GM12864 (cell line): ENCODE results near the gene USH1G.
A peak's percentile ranks its signal among the peaks of the same experiment; 100 is the strongest.

ENCODE experiments used
- DNase-seq: peaks from one replicate; pipeline ENCODE4 v3.0.0-alpha.2; 2011; ENCODE audit warnings: low read depth
- H3K4me3 ChIP-seq: 2 replicates; pipeline ENCODE4 v1.5.1; 2011; ENCODE audit warnings: mild to moderate bottlenecking, low read depth, low read length, control low read depth
- TF ChIP-seq, protein P1 (sequence below): IDR thresholded peaks from 2 replicates; pipeline ENCODE4 v1.5.1; 2011; ENCODE audit warnings: low read depth, mild to moderate bottlenecking, moderate library complexity, low read length, control low read depth, inconsistent platforms; ENCODE audit errors: missing control alignments

The USH1G gene

DNA sequence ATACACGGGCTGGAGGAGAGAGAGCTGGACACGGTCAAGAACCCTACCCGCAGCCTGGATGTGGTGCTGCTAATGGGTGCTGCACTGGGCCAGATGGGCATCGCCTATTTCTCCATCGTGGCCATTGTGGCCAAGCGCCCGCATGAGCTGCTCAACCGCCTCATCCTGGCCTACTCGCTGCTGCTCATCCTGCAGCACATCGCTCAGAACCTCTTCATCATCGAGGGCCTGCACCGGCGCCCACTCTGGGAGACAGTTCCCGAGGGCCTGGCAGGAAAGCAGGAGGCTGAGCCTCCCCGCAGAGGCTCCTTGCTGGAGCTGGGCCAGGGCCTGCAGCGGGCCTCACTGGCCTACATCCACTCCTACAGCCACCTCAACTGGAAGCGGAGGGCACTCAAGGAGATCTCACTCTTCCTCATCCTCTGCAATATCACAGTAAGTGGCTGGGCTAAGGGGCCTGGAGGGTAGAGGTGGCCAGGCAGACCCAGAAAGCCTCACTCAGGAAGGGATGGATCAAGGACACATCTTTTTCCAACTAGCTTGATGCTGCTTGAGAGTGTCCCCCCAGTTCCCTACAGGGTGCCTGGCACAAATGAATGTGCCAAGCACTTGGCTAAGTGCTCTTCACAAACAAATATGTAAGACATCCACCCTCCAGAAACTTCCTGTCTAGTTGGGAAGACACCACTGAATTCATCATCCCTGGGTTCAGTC is 24.1 kb upstream of the USH1G start:
- H3K4me3 ChIP-seq = no peak overlapping the region
- TF ChIP-seq, protein P1, sequence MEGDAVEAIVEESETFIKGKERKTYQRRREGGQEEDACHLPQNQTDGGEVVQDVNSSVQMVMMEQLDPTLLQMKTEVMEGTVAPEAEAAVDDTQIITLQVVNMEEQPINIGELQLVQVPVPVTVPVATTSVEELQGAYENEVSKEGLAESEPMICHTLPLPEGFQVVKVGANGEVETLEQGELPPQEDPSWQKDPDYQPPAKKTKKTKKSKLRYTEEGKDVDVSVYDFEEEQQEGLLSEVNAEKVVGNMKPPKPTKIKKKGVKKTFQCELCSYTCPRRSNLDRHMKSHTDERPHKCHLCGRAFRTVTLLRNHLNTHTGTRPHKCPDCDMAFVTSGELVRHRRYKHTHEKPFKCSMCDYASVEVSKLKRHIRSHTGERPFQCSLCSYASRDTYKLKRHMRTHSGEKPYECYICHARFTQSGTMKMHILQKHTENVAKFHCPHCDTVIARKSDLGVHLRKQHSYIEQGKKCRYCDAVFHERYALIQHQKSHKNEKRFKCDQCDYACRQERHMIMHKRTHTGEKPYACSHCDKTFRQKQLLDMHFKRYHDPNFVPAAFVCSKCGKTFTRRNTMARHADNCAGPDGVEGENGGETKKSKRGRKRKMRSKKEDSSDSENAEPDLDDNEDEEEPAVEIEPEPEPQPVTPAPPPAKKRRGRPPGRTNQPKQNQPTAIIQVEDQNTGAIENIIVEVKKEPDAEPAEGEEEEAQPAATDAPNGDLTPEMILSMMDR = no peak
- no peak for DNase-seq

DNA sequence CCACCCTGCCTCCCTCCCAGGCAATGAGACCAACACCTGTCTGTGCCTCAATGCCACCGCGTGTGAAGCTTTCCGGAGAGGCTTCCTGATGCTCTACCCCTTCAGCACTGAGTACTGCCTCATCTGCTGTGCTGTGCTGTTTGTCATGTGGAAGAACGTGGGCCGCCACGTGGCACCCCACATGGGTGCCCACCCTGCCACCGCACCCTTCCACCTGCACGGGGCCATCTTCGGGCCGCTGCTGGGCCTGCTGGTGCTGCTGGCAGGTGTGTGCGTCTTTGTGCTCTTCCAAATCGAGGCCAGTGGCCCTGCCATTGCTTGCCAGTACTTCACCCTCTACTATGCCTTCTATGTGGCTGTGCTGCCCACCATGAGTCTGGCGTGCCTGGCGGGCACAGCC is 23.6 kb upstream of the USH1G start:
- DNase-seq = no peak
- TF ChIP-seq, protein P1 = no peak

DNA sequence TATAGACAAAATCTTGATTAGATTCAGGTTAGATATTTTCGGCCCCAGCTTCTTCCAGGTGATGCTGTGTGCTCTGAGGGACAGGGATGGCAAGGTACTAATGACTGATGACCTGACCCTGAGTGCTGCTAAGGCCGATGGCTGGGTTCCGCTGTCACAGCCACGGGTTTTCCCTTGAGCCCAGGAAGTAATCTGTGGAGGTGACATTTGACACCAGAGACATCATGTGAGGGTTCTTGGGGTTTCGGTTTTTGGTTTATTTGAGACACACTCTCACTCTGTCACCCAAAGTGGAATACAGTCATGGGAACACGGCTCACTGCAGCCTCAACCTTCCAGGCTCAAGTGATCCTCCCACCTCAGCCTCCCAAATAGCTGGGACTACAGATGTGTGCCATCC is 22.5 kb upstream of the USH1G start:
- TF ChIP-seq, protein P1 = no peak
- peak overlapping the region; percentile 2; the same call in 1 of the 2 replicates for H3K4me3 ChIP-seq
- DNase-seq = peak; percentile 45

More for the DNA sequence above, 23.6 kb upstream of the USH1G start:
- H3K4me3 ChIP-seq = no peak overlapping the region

DNA sequence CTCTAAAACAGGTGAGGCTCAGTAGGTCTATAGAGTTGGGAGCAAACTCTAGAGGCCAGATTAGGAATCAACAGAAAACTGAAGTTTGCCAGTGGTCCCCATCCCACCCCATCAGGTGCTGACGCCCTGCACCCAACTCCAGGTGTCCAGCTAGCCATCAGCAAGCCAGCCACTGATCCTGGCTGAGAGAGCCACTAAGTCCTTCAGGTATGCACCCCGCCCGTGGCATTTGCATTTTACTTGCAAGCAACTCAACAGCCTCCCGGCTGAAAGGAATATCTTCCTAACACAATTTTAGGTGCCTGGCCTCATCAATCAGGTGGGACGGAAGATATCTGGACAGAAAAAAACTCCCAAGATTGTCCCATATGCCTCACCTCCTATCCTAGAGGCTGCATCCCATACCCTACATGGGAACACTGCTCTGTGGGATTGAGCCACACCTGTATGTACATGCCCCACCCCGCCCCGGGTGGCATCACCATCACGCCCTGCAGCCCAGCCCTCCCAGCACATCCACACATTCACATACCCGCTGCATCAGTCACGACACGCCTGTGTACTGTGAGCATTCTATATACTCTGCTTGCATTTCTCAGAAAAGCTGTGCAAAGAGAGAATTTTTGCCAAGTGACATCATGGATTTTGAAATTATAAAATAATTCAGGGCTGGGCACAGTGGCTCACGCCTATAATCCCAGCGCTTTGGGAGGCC is 20.9 kb upstream of the USH1G start:
- H3K4me3 ChIP-seq = no peak overlapping the region
- DNase-seq = no peak
- TF ChIP-seq, protein P1 = no peak

DNA sequence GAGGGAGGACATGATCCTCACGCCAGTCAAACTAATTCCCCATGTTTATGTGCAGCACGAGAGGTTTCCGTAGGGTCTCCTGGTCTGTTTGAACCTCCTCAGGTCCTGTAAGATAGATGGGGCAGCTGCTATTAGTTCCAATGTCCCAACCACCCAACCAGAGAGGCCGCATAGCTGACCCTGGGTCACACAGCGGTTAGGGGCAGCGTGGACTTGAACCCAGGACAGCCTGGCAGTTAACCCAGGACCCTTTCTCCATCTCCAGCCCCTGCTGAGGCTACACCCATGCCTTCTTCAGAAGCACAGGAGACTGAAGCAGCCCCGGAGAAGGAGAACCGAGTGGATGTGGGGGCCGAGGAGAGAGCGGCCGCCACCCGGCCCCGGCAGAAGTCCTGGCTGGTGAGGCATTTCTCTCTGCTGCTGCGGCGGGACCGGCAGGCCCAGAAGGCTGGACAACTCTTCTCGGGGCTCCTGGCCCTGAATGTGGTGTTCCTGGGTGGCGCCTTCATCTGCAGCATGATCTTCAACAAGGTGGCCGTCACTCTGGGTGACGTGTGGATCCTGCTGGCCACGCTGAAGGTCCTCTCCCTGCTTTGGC is 18.2 kb upstream of the USH1G start:
- no peak for DNase-seq
- TF ChIP-seq, protein P1 = no peak
- no peak overlapping the region for H3K4me3 ChIP-seq

DNA sequence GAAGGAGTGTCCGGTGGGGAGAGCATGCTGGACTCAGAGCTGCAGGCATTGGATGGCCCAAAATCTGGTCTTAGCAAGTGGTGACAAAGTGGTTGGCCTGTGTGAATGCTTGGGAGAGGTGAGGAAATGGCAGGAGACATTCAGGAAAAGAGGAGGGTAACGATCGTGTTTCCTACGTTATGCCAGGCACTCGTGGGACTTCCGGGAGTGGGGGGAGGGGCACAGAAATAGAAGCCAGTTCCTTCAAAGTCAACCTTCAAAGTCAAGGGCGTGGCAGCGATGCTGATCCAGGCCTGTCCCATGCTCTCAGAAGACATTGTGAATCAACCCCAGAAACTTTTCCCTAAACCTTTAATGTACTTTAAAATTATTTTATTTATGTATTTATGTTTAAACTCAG is 16.5 kb upstream of the USH1G start:
- TF ChIP-seq, protein P1 = no peak
- no peak overlapping the region for H3K4me3 ChIP-seq
- DNase-seq = no peak
